Esophagus (tissue), 2 donors: Measurements from ENCODE around the gene DYNLL2. TPM values are rescaled to one million over a fixed set of nuclear protein-coding genes. Genes with fewer than 3 reads are reported as not detected.
A peak's percentile ranks its signal among the peaks of the same experiment; 100 is the strongest.

Experiments
- H3K27ac ChIP-seq, 2 donors: one replicate each; pipeline ENCODE4 v1.5.1; 2013; ENCODE audit warnings: low read depth in 2 of 2, mild to moderate bottlenecking in 2 of 2, inconsistent platforms in 1 of 2, low read length in 1 of 2, moderate library complexity in 1 of 2
- H3K27me3 ChIP-seq, 2 donors: one replicate each; pipeline ENCODE4 v1.6.1; 2013; ENCODE audit warnings: low read length in 2 of 2, control low read depth in 1 of 2, mild to moderate bottlenecking in 1 of 2; ENCODE audit not compliant: insufficient read depth in 2 of 2, control insufficient read depth in 1 of 2
- H3K36me3 ChIP-seq, 2 donors: one replicate each; pipeline ENCODE4 v1.6.1; 2013; ENCODE audit warnings: low read length in 1 of 2; ENCODE audit not compliant: control insufficient read depth in 2 of 2, insufficient read depth in 2 of 2
- H3K4me1 ChIP-seq, 2 donors: one replicate each; pipeline ENCODE4 v1.6.1; 2013; ENCODE audit warnings: low read length in 1 of 2; ENCODE audit not compliant: control insufficient read depth in 2 of 2, insufficient read depth in 2 of 2
- H3K4me3 ChIP-seq, 2 donors: one replicate each; pipeline ENCODE4 v1.5.1; 2013; ENCODE audit warnings: low read length in 2 of 2, mild to moderate bottlenecking in 2 of 2, low read depth in 1 of 2, moderate library complexity in 1 of 2
- H3K9me3 ChIP-seq, 2 donors: one replicate each; pipeline ENCODE4 v1.6.1; 2013; ENCODE audit warnings: mild to moderate bottlenecking in 2 of 2, low read depth in 1 of 2, low read length in 1 of 2, moderate library complexity in 1 of 2; ENCODE audit not compliant: control insufficient read depth in 2 of 2, insufficient read depth in 1 of 2
- WGBS, 2 donors: extraction: QIAGEN DNeasy Blood & Tissue Kit; methylation state at CpG; one replicate each; pipeline ENCODE4 v1.1.7; 2013; 5-methylcytosine and 5-hydroxymethylcytosine counted together
- polyA plus RNA-seq, 2 donors: library from polyadenylated mRNA; stranded (reverse); fragments of 200-250 nt; gene quantifications; one replicate each; pipeline ENCODE4 v1.2.3, GENCODE V29; 2013
- donor health status: healthy with polysubstance abuse.
- donor health status: Bipolar disorder and iron deficiency.

DYNLL2 gene
- polyA plus RNA-seq, 2 donors = 14.8 to 15.3 TPM

DNA sequence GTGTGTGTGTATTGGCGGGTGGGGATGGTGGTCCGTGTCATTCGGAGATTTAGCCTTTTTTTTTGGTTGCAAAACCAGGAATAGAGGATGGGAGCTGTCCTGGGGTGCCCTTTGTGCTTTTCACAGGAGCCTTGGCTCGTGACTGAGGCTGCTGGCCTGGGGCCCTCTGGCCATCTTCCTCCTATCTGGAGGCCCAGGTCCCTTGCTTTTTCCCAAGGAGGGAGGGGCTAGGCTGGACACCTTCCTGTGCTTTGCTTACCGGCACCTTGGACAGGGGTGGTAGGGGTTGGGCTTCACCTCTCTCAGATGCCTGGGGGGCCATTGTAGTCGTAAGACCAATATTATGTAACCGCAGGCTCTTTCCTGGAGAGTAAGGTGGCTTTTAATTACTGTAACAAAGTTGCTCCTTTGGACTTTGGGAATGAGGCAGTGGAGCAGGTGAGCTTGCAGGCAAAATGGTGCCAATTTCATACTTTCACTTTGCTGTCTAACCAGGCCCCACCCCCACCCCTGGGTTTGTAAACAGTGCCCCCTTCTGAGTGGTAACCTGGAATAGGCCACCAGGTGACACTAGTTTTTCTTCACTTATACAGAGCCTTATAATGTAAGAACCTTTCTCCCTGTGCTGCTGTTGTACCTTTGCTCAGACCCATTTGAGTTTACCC, 1.2 kb downstream of the DYNLL2 start:
- no peaks in the 10 kb centered on the region for H3K9me3 ChIP-seq
- peaks cover 6 to 18% of the 10 kb centered on the region in 2 donors for H3K36me3 ChIP-seq
- H3K27ac ChIP-seq = peak overlapping the region; percentile 88 to 92
- peak overlapping the region; percentile 89 to 100 for H3K4me3 ChIP-seq
- WGBS, 2 donors = 1% methylated on average over 7 of the region's 7 CpGs
- peaks cover 2 to 17% of the 10 kb centered on the region in 2 donors for H3K4me1 ChIP-seq
- H3K27me3 ChIP-seq = no peaks in the 10 kb centered on the region

DNA sequence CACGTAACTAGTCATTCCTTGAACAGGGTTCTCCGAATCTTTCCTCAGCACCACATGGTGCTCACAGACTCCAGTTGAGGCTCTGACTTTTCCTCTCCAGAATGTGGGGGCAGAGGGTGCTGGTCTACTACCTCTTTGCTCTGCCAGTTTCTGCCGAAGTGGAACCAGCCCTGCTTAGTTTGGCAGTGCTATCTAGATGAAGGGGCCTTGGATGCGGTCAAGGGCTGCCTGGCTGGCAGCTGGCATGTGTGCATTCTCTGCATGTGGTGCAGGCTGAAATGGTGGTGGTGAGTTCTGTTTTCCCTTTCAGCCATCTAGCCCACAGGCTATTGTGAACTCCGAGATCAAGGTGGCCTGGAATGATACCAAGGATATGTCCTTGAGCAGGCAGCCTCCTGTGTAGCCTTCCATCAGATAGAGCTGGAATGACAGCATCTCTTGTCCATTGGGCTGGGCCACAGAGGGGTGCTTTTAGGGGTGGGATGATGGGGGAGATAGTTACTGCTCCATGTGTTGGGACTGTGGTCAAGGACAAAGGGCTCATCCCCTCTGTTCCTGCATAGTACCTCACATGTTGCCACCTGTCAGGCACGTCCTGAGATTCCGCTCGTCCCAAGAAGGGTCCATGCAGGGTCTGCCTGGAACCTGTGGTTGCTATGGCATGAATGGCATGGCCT, 2.0 kb downstream of the DYNLL2 start:
- H3K4me1 ChIP-seq = peaks cover 2 to 17% of the 10 kb centered on the region in 2 donors
- H3K27ac ChIP-seq = no peak overlapping the region
- H3K27me3 ChIP-seq = no peaks in the 10 kb centered on the region
- no peaks in the 10 kb centered on the region for H3K9me3 ChIP-seq
- peaks cover 6 to 23% of the 10 kb centered on the region in 2 donors for H3K36me3 ChIP-seq
- 46 to 53% methylated on average over 8 of the region's 8 CpGs for WGBS, 2 donors
- H3K4me3 ChIP-seq = peak overlapping the region in 1 of 2 donors; percentile 89

DNA sequence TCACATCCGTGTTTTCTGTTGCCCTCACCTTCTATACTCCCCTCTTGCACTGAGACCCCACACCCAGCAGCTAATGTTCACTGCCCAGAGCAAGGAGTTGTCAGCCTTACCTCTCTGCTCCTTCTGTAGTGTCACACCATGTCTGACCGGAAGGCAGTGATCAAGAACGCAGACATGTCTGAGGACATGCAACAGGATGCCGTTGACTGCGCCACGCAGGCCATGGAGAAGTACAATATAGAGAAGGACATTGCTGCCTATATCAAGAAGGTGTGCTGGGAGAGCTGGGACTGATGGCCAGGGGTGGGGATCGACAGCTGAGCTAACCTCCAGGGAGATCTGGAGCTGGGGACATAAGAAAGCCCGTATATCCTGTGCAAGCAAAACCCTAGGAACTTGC, 3.7 kb downstream of the DYNLL2 start:
- Histone ChIP-seq H3K27ac (peak overlapping the region in 1 of 2 donors; percentile 9), H3K9me3 (no peaks in the 10 kb centered on the region), H3K27me3 (no peaks in the 10 kb centered on the region), H3K4me3 (no peak overlapping the region), H3K36me3 (peaks cover 14 to 35% of the 10 kb centered on the region in 2 donors), H3K4me1 (peaks cover 2 to 19% of the 10 kb centered on the region in 2 donors)
- WGBS, 2 donors = 69% methylated on average over 8 of the region's 8 CpGs

DNA sequence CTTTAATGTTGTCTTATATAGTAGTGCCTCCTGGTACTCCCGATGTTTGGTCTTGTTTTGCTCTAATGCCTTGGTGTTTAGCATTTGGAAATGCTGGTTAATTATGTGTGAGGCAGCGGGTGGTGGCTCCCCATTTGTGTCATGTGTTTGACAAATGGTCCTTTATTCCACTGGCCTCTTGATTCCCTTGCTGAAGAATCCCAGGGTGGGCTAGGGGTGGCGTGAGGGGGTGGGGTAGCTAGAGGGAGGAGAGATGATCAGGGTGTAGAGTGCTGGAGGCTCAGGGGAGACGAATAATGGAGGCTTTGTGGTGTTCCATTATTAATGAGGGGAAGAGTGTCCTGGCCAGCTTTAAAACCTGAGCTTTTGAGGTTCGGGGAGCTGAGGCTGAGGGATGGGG, 5.4 kb downstream of the DYNLL2 start:
- H3K27me3 ChIP-seq = no peaks in the 10 kb centered on the region
- no peaks in the 10 kb centered on the region for H3K9me3 ChIP-seq
- 74 to 81% methylated on average over 5 of the region's 5 CpGs for WGBS, 2 donors
- H3K27ac ChIP-seq = no peak overlapping the region
- H3K4me1 ChIP-seq = peaks cover 2 to 17% of the 10 kb centered on the region in 2 donors
- no peak overlapping the region for H3K4me3 ChIP-seq
- H3K36me3 ChIP-seq = peaks cover 19 to 44% of the 10 kb centered on the region in 2 donors

DNA sequence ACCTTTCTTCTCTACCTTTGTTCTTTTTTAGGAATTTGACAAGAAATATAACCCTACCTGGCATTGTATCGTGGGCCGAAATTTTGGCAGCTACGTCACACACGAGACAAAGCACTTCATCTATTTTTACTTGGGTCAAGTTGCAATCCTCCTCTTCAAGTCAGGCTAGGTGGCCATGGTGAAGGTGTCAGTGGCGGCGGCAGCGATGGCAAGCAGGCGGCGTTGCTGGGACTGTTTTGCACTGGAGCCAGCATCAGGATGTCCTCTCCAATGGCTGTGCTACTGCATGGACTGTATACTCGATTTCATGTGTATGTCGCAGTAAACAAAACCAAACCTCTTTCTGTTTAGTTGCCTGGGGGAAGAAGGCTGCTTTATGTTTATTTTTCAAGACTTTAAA, 5.9 kb downstream of the DYNLL2 start:
- H3K36me3 ChIP-seq = peaks cover 19 to 44% of the 10 kb centered on the region in 2 donors
- H3K4me1 ChIP-seq = peaks cover 2 to 17% of the 10 kb centered on the region in 2 donors
- H3K27ac ChIP-seq = no peak overlapping the region
- H3K4me3 ChIP-seq = no peak overlapping the region
- no peaks in the 10 kb centered on the region for H3K9me3 ChIP-seq
- WGBS, 2 donors = 82 to 88% methylated on average over 11 of the region's 11 CpGs
- no peaks in the 10 kb centered on the region for H3K27me3 ChIP-seq

DNA sequence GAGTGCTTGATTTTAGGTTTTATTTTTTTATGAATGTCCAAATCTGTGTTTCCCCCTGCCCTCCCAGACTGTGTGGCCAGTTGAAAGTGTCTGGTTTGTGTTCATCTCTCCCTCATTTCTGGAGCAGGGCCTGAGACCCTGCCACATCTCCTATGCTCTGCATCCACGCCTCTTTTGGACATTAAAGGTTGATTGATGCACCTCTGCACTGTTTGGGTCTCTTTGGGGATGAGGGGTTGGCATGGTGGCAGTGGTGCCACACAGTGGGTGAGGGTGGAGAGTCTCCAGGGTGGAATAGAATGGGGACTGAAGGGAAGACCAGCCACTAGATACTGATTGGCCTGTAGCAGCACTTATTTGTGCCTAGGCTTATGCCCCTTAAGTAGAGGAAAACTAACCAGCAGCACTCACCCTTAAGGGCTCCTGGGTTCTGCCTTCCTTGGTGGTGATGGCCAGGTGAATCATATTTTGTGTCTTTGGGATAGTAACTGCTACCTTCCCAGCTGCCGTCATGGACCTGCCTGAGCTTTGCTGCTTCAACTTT, 7.9 kb downstream of the DYNLL2 start:
- Histone ChIP-seq H3K9me3 (no peaks in the 10 kb centered on the region), H3K4me1 (peaks cover 0 to 10% of the 10 kb centered on the region in 2 donors), H3K36me3 (peaks cover 19 to 40% of the 10 kb centered on the region in 2 donors), H3K4me3 (no peak overlapping the region), H3K27ac (no peak overlapping the region), H3K27me3 (no peaks in the 10 kb centered on the region)
- 82 to 88% methylated on average over 2 of the region's 2 CpGs for WGBS, 2 donors

DNA sequence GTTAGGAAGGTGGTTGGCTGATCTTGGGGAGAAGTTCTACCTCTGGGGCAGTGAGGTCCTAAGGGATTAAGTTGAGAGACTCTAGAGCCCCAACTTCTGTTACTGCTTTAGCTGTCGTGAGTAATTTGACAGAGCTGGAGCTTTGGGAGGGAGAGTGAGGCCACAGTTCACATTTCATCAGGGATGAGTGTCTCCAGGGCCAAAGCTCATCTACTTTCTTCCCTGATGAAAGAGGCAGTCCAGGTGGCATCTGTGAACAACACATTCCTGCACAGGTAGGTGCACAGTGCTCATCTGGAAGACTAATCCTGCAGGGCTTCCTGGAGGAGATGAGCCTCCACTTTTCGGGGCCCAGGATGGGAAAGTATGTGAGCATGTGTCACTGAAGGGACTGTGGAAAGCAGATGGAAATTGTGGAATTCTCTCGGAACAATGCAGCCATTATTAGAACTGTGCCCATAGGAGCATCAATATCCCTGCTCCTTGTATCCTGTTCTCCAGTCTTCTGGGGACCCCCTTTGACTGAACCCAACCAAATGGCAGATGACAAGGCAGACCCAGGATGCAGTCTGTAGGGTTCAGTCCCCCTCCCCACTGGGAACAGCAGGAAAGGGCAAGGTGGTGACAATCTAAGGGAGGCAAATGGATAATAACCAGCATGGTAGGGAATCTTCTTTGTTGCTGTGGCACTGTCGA, 9.0 kb downstream of the DYNLL2 start:
- no peak overlapping the region for H3K27ac ChIP-seq
- no peak overlapping the region for H3K4me3 ChIP-seq
- peaks cover 0 to 8% of the 10 kb centered on the region in 2 donors for H3K4me1 ChIP-seq
- WGBS, 2 donors = 63 to 75% methylated on average over 4 of the region's 4 CpGs
- H3K9me3 ChIP-seq = no peaks in the 10 kb centered on the region
- peaks cover 19 to 36% of the 10 kb centered on the region in 2 donors for H3K36me3 ChIP-seq
- no peaks in the 10 kb centered on the region for H3K27me3 ChIP-seq

DNA sequence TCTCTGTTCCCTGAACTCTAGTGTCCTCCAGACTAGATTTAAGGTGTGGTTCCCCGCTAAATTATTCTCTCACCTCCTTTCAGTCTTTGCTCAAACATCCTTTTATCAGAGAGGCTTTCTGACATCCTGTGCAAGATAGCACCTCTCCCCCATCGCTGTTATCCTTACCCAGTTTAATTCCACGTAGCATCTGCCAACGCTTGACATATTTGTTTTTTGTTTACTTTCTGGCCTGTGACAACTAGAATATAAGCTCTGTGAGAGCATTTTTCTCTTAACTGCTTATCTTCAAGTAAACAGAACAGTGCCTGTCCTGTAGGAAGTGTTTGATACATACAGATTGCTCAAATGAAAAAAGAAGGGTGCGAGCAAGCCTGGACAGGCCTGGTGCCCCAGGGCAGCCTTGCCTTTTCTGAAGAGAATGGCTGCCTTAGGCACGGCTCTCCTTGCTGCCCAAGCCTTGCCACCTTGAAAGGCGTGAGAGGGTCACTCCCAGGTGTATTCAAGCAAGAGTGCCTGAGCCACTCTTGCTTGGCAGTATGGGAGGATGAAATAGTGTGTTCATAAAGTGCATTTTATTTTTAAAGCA, 9.7 kb downstream of the DYNLL2 start:
- 42 to 47% methylated on average over 7 of the region's 7 CpGs for WGBS, 2 donors
- Histone ChIP-seq H3K27me3 (no peaks in the 10 kb centered on the region), H3K9me3 (no peaks in the 10 kb centered on the region), H3K4me3 (no peak overlapping the region), H3K4me1 (peaks cover 0 to 8% of the 10 kb centered on the region in 2 donors), H3K27ac (no peak overlapping the region), H3K36me3 (peaks cover 16 to 34% of the 10 kb centered on the region in 2 donors)

DNA sequence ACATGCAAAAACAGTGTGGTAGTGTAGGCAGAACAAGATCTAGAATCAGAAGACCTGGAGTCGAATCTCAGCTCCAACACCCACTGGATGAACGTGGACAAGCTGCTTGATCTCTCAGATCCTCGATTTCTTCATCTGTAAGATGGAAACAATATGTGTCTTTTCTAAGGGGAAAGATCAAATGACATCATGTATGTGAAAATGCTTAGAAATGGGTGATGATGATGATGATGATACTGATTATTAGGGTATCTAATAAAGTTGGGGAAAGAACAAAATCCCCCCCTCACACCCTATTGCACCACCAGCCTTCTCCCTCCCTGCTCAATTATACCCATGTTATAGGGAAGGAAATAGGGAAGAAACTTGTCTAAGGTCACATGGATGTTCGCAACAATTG, 10.9 kb downstream of the DYNLL2 start:
- Histone ChIP-seq H3K27ac (no peak overlapping the region), H3K9me3 (no peaks in the 10 kb centered on the region), H3K36me3 (peaks cover 13 to 28% of the 10 kb centered on the region in 2 donors), H3K4me1 (peaks cover 0 to 4% of the 10 kb centered on the region in 2 donors), H3K4me3 (no peak overlapping the region), H3K27me3 (no peaks in the 10 kb centered on the region)
- WGBS, 2 donors = 81 to 83% methylated on average over 4 of the region's 4 CpGs
